K562 (cell line): ENCODE results near the gene CACNB1. TPM values are rescaled to one million over a fixed set of nuclear protein-coding genes. Genes with fewer than 3 reads are reported as not detected.

Experiments
- FOXA3 ChIP-seq, 2 experiments: fragments of 450-650 bp in 1 of 2; sonication (generic) in 1 of 2; formaldehyde crosslinking; IDR thresholded peaks in 1 of 2; conservative IDR thresholded peaks in 1 of 2; 2 replicates each; pipeline versions ENCODE4 v1.4.0 to v1.8.0; 2020 to 2022; ENCODE audit warnings: mild to moderate bottlenecking in 2 of 2, missing genetic modification reagents in 1 of 2
- PCBP2 ChIP-seq: fragments of 200-400 bp; formaldehyde crosslinking; IDR thresholded peaks from 2 replicates; pipeline ENCODE4 v1.6.1; 2018; ENCODE audit warnings: low read length, low read depth, mild to moderate bottlenecking, moderate library complexity; ENCODE audit not compliant: poor library complexity, severe bottlenecking
- TFAP4 ChIP-seq: sonication (generic); formaldehyde crosslinking; IDR thresholded peaks from 2 replicates; pipeline ENCODE4 v1.8.0; 2022; ENCODE audit warnings: missing genetic modification reagents, mild to moderate bottlenecking, moderate library complexity, borderline replicate concordance
- ZBTB40 ChIP-seq, 2 experiments: fragments of 450-650 bp in 1 of 2; sonication (generic) in 1 of 2; formaldehyde crosslinking in 1 of 2; IDR thresholded peaks; 2 replicates each; pipeline versions ENCODE4 v1.7.1 to v1.9.0; 2016 to 2022; ENCODE audit warnings: inconsistent platforms in 1 of 2, mild to moderate bottlenecking in 1 of 2, missing genetic modification reagents in 1 of 2
- ZBTB9 ChIP-seq: fragments of 450-650 bp; formaldehyde crosslinking; IDR thresholded peaks from 2 replicates; pipeline ENCODE4 v1.4.0; 2020; ENCODE audit warnings: mild to moderate bottlenecking, moderate library complexity
- ZNF121 ChIP-seq: sonication (generic); formaldehyde crosslinking; conservative IDR thresholded peaks from 2 replicates; pipeline ENCODE4 v1.8.0; 2022; ENCODE audit warnings: missing genetic modification reagents
- polyA plus RNA-seq, 8 experiments: library from polyadenylated mRNA; depleted of rRNA in 4 of 8; stranded (reverse) in 5 of 8; unstranded in 3 of 8; fragments of >200 nt; fragmentation: Nextera tagmentation in 2 of 8; fragmentation: Illumina TruSeq in 1 of 8; extraction: Ambion mirVana in 2 of 8; extraction: Trizol in 1 of 8; gene quantifications; 2 replicates each; pipeline versions ENCODE4 v1.2.1 to v1.2.3, GENCODE V29; 2011 to 2014; ENCODE audit warnings: inconsistent platforms in 1 of 8, missing spikeins in 1 of 8
- total RNA-seq, 7 experiments: library from RNA; depleted of rRNA in 6 of 7; stranded (reverse); fragments of >200 nt in 6 of 7; fragmentation: Illumina TruSeq in 2 of 7; extraction: Trizol in 2 of 7; gene quantifications; 2 replicates each; pipeline versions ENCODE4 v1.2.1 to v1.2.3, GENCODE V29; 2011 to 2021; ENCODE audit warnings: low replicate concordance in 1 of 7

The CACNB1 gene
- total and polyA plus RNA-seq, 9 of the 15 experiments (the other 6 are each of a cell fraction or from before 2014, with no cell fraction given) = 0.08 to 7.4 (median 3.0) TPM

- TF ChIP-seq ZBTB40 (IDR thresholded peaks at IDR 0.05) = peak; percentile 80
- TF ChIP-seq ZBTB40 (CRISPR knock-in tag; IDR thresholded peaks at IDR 0.05) = no peak
- no peak for TF ChIP-seq FOXA3 (CRISPR knock-in tag; conservative IDR thresholded peaks at IDR 0.05 in 1 of 2, IDR thresholded peaks at IDR 0.05 in 1 of 2)
- no peak for TF ChIP-seq PCBP2
- no peak for TF ChIP-seq ZBTB9 (CRISPR knock-in tag)
- 0 out of 2 replicates have a peak, but pooled peaks have one; percentile 25 for TF ChIP-seq ZNF121 (CRISPR knock-in tag)
- TF ChIP-seq TFAP4 (CRISPR knock-in tag) = peak; percentile 87
- TF ChIP-seq, all 486 proteins: peak for 43
Measured at GRCh38 chr17:39199820-39200069, 2.3 kb upstream of the CACNB1 start (continued).
